A673 (cell line): ENCODE measurements around the gene PPP2R5C. TPM values are rescaled to one million over a fixed set of nuclear protein-coding genes. Genes with fewer than 3 reads are reported as not detected.

ENCODE experiments used
- BruUV-seq: library from RNA; stranded (reverse); fragments of 400-500 nt; replicated peaks from 2 replicates; lab custom pipeline; 2021; lab: Mats Ljungman, UMichigan
- CTCF ChIA-PET: fragments of 300-600 bp; sonication (Branson Sonifier 250); formaldehyde crosslinking; loops from one replicate; lab custom pipeline; 2022; ENCODE audit warnings: antibody characterized with exemption; lab: Charles Lee
- POLR2A ChIA-PET: fragments of 300-600 bp; sonication (Branson Sonifier 250); formaldehyde crosslinking; loops from one replicate; lab custom pipeline; 2022; ENCODE audit warnings: antibody characterized with exemption; ENCODE audit not compliant: low non-redundant PET; lab: Charles Lee
- DNase-seq: peaks from one replicate; pipeline ENCODE4 v3.0.0-alpha.2; 2015; ENCODE audit warnings: low spot score
- H3K27ac ChIP-seq: fragments of 200-600 bp; sonication (generic); 2 replicates; pipeline ENCODE4 v1.5.1; 2016; ENCODE audit warnings: mixed run types, low read depth, mild to moderate bottlenecking, mixed read lengths, antibody characterized with exemption, low read length; ENCODE audit not compliant: poor library complexity, severe bottlenecking
- H3K27me3 ChIP-seq: fragments of 200-600 bp; sonication (generic); replicated peaks from 2 replicates; pipeline ENCODE4 v1.6.1; 2017; ENCODE audit warnings: mixed run types, low read depth, mild to moderate bottlenecking, mixed read lengths, antibody characterized with exemption, low read length; ENCODE audit not compliant: insufficient read depth, poor library complexity
- H3K36me3 ChIP-seq: fragments of 200-600 bp; sonication (generic); 2 replicates; pipeline ENCODE4 v1.6.1; 2016; ENCODE audit warnings: mixed run types, mild to moderate bottlenecking, mixed read lengths, antibody characterized with exemption, low read length; ENCODE audit not compliant: insufficient read depth, poor library complexity, severe bottlenecking
- H3K4me1 ChIP-seq: fragments of 200-600 bp; sonication (generic); 2 replicates; pipeline ENCODE4 v1.6.1; 2017; ENCODE audit warnings: mixed run types, mild to moderate bottlenecking, mixed read lengths, antibody characterized with exemption, low read length; ENCODE audit not compliant: insufficient read depth, poor library complexity, severe bottlenecking
- H3K4me3 ChIP-seq: fragments of 200-600 bp; sonication (generic); 2 replicates; pipeline ENCODE4 v1.5.1; 2016; ENCODE audit warnings: low read depth, mixed run types, mild to moderate bottlenecking, mixed read lengths, low read length; ENCODE audit not compliant: poor library complexity, severe bottlenecking
- H3K9me3 ChIP-seq: fragments of 200-600 bp; sonication (generic); 2 replicates; pipeline ENCODE4 v1.6.1; 2016; ENCODE audit warnings: mixed run types, low read depth, mild to moderate bottlenecking, mixed read lengths, antibody characterized with exemption, low read length; ENCODE audit not compliant: poor library complexity, severe bottlenecking
- CTCF ChIP-seq: fragments of 300-800, 200-600 bp; sonication (generic); conservative IDR thresholded peaks from 2 replicates; pipeline ENCODE4 v1.5.1; 2017; ENCODE audit warnings: low read depth, mild to moderate bottlenecking, antibody characterized with exemption, low read length, moderate library complexity, mixed read lengths
- EZH2 ChIP-seq: fragments of 200-600 bp; sonication (generic); IDR thresholded peaks from 2 replicates; pipeline ENCODE4 v1.6.1; 2017; ENCODE audit warnings: borderline replicate concordance, low read depth, mild to moderate bottlenecking, mixed read lengths, antibody characterized with exemption, low read length; ENCODE audit not compliant: poor library complexity, severe bottlenecking
- intact Hi-C: fragments of 100-400 bp; cut with micrococcal nuclease; formaldehyde crosslinking; loops from one replicate; pipeline ENCODE4 v1.10.0; 2022; ENCODE audit not compliant: unreplicated experiment
- total RNA-seq: library from RNA; stranded (reverse); gene quantifications from 2 replicates; pipeline ENCODE4 v1.2.3, GENCODE V29; 2021

The PPP2R5C gene
- total RNA-seq, 1 experiment from 2014 or later = 113 TPM

GRCh38 chr14:101835566-101835965, 74.1 kb downstream of the PPP2R5C start:
- Histone ChIP-seq H3K4me3 (no peak overlapping the region), H3K36me3 (no peaks in the 10 kb centered on the region), H3K4me1 (peaks cover 3% of the 10 kb centered on the region), H3K27me3 (no peaks in the 10 kb centered on the region), H3K27ac (no peak overlapping the region), H3K9me3 (no peaks in the 10 kb centered on the region)
- no peak for DNase-seq
- intact Hi-C loops = no loop called here
- TF ChIP-seq EZH2 (no peak), CTCF (no peak)
- ChIA-PET CTCF (no interaction called here), POLR2A (no interaction called here)
- no TSS peak for BruUV-seq

- DNase-seq = no peak
- POLR2A ChIA-PET = no interaction called here
- no peak overlapping the region for H3K4me3 ChIP-seq
Observed at GRCh38 chr14:101836135-101836534, 74.6 kb downstream of the PPP2R5C start.

GRCh38 chr14:101838476-101838875, 77.0 kb downstream of the PPP2R5C start:
- POLR2A ChIA-PET = no interaction called here
- DNase-seq = no peak
- BruUV-seq = no TSS peak
- peaks cover 3% of the 10 kb centered on the region for H3K4me1 ChIP-seq
- no peak overlapping the region for H3K4me3 ChIP-seq
- H3K36me3 ChIP-seq = no peaks in the 10 kb centered on the region
- intact Hi-C loops = no loop called here
- H3K27ac ChIP-seq = no peak overlapping the region
- TF ChIP-seq CTCF (no peak), EZH2 (no peak)
- no peaks in the 10 kb centered on the region for H3K9me3 ChIP-seq
- no peaks in the 10 kb centered on the region for H3K27me3 ChIP-seq
- CTCF ChIA-PET = no interaction called here

More at GRCh38 chr14:101836135-101836534, 74.6 kb downstream of the PPP2R5C start:
- TF ChIP-seq CTCF = no peak
- TF ChIP-seq EZH2 = no peak
- H3K27ac ChIP-seq = no peak overlapping the region
- no peaks in the 10 kb centered on the region for H3K9me3 ChIP-seq
- intact Hi-C loops = no loop called here
- CTCF ChIA-PET = no interaction called here
- no peaks in the 10 kb centered on the region for H3K36me3 ChIP-seq
- peaks cover 3% of the 10 kb centered on the region for H3K4me1 ChIP-seq
- no TSS peak for BruUV-seq
- H3K27me3 ChIP-seq = no peaks in the 10 kb centered on the region
